AG20443 (cell line): ENCODE results near the gene THOC6.
"Not testable (repeated sequence)": the region's sequence is repeated elsewhere in the genome, so short reads cannot be mapped to it uniquely, and the experiment has no call there.

Experiments used
- DNase-seq: peaks from one replicate; pipeline ENCODE4 v3.0.0; 2012; ENCODE audit warnings: low spot score, mixed read lengths

The THOC6 gene

GRCh38 chr16:3030222-3031212, 6.7 kb downstream of the THOC6 start:
- DNase-seq, result no peak

DNA sequence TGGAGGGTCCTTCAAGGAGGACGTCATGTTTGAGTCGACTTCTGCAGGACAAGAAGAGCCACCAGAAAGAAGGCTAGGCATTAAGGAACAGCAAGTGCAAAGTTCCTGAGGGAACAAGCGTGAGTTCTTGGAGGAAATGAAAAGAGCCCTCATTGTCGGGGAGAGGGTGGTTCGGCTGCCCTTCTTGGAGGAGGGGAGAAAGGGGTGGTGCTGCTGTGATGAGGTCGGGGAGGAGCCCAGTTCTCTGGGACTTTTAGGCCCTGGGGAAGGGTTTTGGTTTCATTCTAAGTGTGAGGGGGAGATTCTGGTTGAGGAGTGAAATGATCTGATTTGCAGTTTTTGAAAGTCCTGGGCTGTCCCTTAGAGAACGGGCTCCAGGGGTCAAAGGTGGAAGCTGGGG, 8.8 kb downstream of the THOC6 start:
- no peak for DNase-seq

GRCh38 chr16:3035289-3035971, 11.6 kb downstream of the THOC6 start:
- no peak for DNase-seq

DNA sequence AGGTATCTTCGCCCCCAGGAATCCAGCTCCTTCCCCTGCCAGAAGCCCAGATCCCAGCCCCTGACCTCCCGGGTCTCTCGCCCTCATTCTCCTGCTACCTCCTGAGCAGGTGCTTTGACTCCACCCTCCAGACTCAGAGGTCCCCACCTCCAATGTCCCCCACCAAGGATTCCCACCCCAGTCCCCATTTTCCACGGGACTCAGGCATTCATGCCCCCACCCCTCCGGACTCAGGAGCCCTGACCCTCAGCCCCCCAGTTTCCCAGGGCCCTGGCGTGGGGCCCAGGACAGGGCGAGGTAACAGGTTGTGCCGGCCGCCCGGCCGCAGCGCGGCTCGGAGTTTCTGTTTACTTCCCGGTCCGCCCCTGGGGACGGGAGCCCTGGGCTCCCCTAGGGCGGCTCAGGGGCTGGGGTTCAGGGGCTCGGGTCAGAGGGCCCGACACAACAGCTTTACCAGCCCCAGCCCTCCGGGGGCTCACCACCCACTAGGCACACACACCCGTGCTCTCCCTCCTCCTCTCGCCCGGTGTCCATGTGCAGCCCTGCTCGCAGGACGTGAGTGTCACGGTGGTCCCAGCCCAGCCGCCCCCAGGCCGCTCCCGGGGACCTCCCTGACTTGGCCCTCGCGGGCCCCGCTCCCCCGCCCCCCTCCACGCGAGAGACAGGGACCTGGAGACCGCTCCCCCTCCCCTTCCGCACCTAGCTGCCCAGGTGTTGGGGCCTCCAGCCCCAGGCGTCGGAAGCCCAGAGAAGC, 12.3 kb downstream of the THOC6 start:
- DNase-seq, result no peak

GRCh38 chr16:3036726-3037315, 13.0 kb downstream of the THOC6 start, which contains the start of gene BICDL2:
TSS of gene BICDL2 (minus strand) at chr16:3036944. CDS start at chr16:3035496, 1,448 bp downstream.
- no peak for DNase-seq

DNA sequence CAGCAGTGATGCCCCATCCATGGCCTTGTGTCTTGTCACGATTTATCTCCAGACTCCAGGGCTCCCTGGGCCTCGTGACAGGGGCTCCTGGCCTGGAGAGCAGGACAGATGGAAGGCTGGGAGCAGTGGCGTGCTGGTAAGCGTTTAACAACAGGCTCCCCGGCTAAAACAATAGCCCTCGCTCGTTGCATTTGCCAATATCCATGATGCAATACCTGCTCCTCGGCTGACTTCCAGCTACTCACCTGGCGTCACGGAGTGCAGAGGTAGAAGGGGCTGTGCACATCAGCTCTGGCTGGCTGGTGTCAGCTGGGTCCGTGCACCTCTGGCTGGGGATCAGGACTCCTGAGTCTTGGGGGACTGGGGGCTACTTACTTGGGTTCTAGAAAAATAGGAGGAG, 14.4 kb downstream of the THOC6 start:
- DNase-seq, result no peak

DNA sequence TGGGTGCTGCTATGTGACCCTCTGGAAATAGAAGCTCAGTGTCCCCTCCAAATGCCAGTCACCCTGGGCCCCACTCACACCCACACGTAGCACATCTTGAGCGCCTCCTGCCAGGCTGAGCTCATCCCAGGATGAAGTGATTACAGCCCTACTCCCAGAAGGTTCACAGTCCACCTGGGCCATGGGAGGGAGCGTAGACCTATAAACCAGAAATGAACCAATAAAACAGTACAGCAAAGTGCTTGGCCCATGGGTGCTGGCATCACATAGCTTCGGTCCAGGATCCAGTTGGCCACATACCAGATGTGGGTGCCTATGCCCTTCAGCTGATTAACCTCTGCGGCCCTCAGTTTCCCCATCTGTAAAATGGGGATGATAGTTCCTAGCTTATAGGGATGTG, 15.1 kb downstream of the THOC6 start:
- no peak for DNase-seq

DNA sequence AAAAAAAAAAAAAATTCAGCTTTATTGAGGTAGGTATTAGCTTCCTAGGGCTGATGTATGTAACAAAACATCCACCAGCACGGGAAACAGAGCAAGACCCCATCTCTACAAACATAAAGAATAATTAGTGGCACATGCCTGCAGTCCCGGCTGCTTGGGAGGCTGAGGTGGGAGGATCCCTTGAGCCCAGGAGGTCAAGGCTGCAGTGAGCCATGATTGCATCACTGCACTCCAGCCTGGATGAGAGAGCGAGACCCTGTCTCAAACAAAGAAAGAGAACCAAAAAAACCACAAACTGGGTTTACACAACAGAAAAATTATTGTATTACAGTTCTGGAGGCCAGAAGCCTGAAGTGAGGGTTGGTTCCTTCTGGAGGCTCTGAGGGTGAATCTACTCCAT, 18.5 kb downstream of the THOC6 start:
- no peak for DNase-seq

DNA sequence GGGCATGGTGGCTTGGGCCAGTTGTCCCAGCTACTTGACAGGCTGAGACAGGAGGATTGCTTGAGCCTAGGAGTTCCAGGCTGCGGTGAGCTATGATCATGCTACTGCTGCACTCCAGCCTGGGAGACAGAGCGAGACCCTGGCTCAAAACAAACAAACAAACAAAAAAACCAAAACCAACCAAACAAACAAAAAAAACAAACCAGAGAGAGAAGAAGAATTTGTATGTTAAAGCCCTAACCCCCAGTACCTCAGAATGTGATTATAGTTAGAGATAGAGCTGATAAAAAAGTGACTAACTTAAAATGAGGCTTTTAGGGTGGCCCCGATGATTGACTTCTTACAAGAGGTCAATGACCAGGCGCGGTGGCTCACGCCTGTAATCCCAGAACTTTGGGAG, 20.9 kb downstream of the THOC6 start:
- DNase-seq, result no peak

DNA sequence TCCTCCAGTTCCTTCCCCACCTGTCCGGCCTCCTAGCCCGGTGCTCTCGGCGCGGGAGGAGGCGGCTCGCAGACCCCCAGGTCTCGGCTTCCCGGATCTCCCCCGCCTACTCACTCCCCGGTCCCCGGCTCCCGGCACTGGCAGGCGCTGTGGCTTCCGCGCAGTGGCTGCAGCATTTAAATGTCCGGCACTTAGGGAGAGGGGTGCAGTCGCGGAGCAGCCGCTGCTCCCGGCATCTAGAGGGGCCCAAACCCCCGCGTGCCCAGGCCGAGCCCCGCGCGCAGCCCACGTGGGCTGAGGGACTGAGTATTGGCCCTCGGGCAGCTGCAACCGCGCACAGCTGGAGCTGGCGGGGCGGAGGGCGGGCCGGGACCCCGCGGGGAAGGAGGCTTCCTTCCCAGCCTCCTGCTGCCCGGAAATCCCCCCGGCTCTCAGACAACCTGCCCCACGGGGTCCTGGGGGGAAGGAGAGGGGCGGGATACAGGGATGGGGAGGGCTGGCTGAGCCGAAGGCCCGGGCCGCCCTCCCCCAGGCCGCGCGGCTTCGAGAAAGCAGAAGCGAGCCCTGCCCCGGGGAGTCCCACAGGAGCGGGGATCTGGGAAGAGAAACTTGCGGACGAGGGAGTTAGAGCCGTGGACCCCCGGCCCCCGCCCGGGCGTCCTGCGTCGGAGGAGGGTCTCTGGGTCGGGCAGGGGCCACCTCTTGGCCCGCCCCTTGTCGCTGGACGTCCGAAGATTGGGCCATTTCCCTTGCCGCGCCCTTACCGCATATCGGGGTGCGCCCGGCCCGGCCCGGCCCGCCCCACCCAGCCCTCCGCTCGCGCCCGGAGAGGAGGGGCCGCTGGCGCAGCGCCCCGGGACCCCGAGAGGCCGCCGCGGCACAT, 22.2 kb downstream of the THOC6 start, which contains the start of gene MMP25:
MMP25 (plus strand) TSS at position 804 of the 883 bp plus-strand sequence. CDS start 357 bp downstream, outside the sequence.
- DNase-seq, result no peak

DNA sequence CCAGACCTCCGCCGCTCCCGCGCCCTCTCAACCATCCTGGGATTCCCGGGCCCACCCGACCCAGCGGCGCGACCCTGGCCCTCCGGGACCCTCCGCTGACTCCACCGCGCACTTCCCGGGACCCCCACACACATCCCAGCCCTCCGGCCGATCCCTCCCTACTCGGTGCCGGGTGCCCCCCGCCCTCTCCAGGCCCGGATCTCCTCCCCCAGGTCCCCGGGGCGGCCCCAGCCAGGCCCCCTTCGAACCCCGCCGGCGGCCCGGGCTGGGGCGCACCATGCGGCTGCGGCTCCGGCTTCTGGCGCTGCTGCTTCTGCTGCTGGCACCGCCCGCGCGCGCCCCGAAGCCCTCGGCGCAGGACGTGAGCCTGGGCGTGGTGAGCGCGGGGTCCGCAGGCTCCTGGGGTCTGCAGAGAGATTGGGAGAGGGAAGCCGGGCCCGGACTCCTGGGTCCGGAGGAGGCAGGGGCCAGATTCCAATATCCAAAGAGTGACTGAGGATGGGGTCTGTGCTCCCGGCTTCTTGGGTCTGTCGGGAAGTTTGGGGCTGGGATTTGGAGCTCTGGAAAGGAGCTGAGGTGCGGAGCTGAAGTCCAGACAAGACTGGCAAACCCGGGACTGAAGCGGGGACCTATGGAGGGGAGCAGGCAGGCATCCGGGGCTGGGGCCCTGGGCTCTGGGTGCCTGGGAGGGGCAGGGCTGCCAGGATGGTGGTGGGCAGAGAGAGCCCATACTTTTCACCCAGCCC, 23.0 kb downstream of the THOC6 start:
- DNase-seq, result no peak

DNA sequence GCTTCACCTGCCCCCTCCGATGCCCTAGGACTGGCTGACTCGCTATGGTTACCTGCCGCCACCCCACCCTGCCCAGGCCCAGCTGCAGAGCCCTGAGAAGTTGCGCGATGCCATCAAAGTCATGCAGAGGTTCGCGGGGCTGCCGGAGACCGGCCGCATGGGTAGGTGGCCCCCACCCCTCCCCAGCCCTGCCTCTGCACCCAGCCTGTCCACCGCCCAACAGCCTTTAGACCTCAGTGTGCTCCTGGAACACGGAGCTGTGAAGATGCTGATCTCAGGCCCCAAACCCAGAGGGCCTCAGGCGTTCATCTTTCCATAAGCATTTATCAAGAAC, 23.5 kb downstream of the THOC6 start:
- DNase-seq, result no peak

GRCh38 chr16:3049921-3050481, 26.2 kb downstream of the THOC6 start:
- DNase-seq, result no peak

DNA sequence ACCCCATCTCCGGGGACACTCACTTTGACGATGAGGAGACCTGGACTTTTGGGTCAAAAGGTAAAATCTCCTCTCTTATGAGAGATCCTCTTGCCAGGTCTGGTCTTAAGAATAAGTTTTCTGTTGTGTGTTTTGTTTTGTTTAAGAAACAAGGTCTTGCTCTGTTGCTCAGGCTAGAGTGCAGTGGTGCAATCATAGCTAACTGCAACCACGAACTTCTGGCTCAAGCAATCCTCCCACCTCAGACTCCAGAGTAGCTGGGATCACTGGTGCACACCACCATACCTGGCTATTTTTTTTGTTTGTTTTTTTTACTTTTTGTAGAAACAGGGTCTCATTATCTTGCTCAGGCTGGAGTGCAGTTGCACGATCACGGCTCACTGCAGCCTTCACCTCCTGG, 26.7 kb downstream of the THOC6 start:
- no peak for DNase-seq

DNA sequence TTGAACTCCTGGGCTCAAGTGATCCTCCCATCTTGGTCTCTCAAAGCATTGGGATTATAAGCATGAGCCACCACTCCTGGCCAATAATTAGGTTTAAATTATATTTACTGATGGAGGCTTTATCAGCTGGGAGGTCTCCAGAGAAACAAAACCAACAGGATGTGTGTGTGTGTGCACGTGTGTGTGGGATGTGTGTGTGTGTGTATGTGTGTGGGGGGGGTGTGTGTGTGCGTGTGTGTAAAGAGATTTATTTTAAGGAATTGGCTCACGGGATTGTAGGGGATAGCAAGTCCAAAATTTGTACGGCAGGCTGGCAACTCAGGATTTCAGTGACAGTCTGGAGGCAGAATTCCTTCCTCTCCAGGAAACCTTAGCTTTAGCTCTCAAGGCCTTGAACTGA, 27.2 kb downstream of the THOC6 start:
- DNase-seq, result no peak

GRCh38 chr16:3051494-3051893, 27.7 kb downstream of the THOC6 start:
- DNase-seq, result no peak

DNA sequence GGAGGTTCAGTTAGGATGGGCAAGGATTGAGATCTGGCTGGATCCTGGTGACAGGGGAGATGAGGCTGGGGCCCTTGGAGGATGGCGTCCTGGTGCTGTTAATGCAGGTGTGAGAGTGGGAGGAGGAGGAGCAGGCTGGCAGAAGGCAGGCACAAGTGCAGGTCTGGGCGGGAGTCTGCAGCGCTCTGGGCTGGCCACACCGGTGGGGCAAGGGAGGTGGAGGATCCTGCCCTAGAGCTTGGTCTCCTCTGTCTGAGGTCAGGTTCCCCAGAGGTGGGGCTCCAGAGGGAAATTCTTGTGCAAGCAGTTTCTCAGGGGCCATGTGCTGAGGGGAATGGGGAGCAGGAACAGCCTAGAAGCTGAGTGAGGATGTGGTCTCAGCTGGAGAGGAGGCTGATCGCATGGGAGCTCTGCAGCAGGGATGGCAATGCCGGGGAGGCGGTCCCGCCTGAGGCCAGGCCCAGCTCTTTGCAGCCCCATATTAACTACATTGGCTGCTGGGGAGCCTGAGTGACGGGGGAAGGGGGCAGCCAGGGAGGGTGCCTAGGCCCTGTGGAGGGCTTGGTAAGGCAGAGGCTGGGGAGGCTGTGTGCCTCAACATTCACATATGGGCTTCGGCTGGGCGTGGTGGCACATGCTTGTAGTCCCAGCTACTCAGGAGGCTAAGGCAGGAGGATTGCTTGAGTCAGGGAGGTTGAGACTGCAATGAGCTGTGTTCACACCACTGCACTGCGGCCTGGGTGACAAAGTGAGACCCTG, 28.9 kb downstream of the THOC6 start:
- not testable (repeated sequence) for DNase-seq

GRCh38 chr16:3053330-3053710, 29.5 kb downstream of the THOC6 start:
- not testable (repeated sequence) for DNase-seq
